HEK293 (cell line): ENCODE results near the gene DOK4.

Experiments
- CTCF ChIA-PET: fragments of 350-600 bp; formaldehyde crosslinking; extraction: SDS; loops from one replicate; lab custom pipeline; 2021; ENCODE audit warnings: antibody characterized with exemption; lab: Yijun Ruan, JAX
- POLR2A ChIA-PET: fragments of 300-600 bp; formaldehyde crosslinking; extraction: SDS; loops from one replicate; lab custom pipeline; 2020; ENCODE audit warnings: antibody characterized with exemption, inconsistent platforms; lab: Yijun Ruan, JAX
- H3K27ac ChIP-seq: fragments of 200-500 bp; sonication (Bioruptor generic); 2 replicates; pipeline ENCODE4 v1.5.1; 2014; ENCODE audit warnings: low read depth, low read length, control low read depth, inconsistent platforms; ENCODE audit errors: extremely low read depth
- H3K36me3 ChIP-seq, 2 experiments: fragments of 200-500 bp in 1 of 2; sonication (Bioruptor generic) in 1 of 2; 1 replicate in 1 of 2; 2 replicates in 1 of 2; pipeline ENCODE4 v1.5.1; 2014 to 2017; ENCODE audit warnings: inconsistent platforms in 2 of 2, low read length in 2 of 2; ENCODE audit not compliant: control insufficient read depth in 2 of 2, insufficient read depth in 1 of 2
- H3K4me1 ChIP-seq: fragments of 200-500 bp; sonication (Bioruptor generic); 2 replicates; pipeline ENCODE4 v1.5.1; 2014; ENCODE audit warnings: mild to moderate bottlenecking, low read length, inconsistent platforms; ENCODE audit not compliant: control insufficient read depth, insufficient read depth
- H3K4me3 ChIP-seq: 2 replicates; pipeline ENCODE4 v1.5.1; 2011; ENCODE audit warnings: low read depth, mild to moderate bottlenecking, control low read depth, low read length, moderate library complexity
- H3K9me3 ChIP-seq: fragments of 200-500 bp; sonication (Bioruptor generic); 2 replicates; pipeline ENCODE4 v1.5.1; 2014; ENCODE audit warnings: low read depth, low read length, inconsistent platforms; ENCODE audit not compliant: control insufficient read depth, insufficient read depth
- MZF1 ChIP-seq: fragments of 450-650 bp; formaldehyde crosslinking; IDR thresholded peaks from 2 replicates; pipeline ENCODE4 v1.5.1; 2017; ENCODE audit warnings: missing biosample characterization, missing genetic modification characterization, borderline replicate concordance
- SP3 ChIP-seq: fragments of 450-650 bp; formaldehyde crosslinking; IDR thresholded peaks from 2 replicates; pipeline ENCODE4 v1.5.1; 2016; ENCODE audit warnings: missing biosample characterization, missing genetic modification characterization
- TRIM28 ChIP-seq: IDR thresholded peaks from 2 replicates; pipeline ENCODE4 v1.6.1; 2011; ENCODE audit warnings: low read length, control low read depth, borderline replicate concordance
- YY1 ChIP-seq: fragments of 450-650 bp; formaldehyde crosslinking; IDR thresholded peaks from 2 replicates; pipeline ENCODE4 v1.5.1; 2018; ENCODE audit warnings: missing biosample characterization, missing genetic modification characterization
- ZBTB48 ChIP-seq: fragments of 450-650 bp; formaldehyde crosslinking; IDR thresholded peaks from 2 replicates; pipeline ENCODE4 v1.5.1; 2016; ENCODE audit warnings: missing biosample characterization, missing genetic modification characterization
- ZNF132 ChIP-seq: fragments of 450-650 bp; formaldehyde crosslinking; IDR thresholded peaks from 2 replicates; pipeline ENCODE4 v1.5.1; 2017; ENCODE audit warnings: missing biosample characterization, missing genetic modification characterization, borderline replicate concordance
- ZNF155 ChIP-seq: fragments of 450-650 bp; formaldehyde crosslinking; IDR thresholded peaks from 2 replicates; pipeline ENCODE4 v1.5.1; 2016; ENCODE audit warnings: missing biosample characterization, missing genetic modification characterization
- ZNF175 ChIP-seq: fragments of 450-650 bp; formaldehyde crosslinking; IDR thresholded peaks from 2 replicates; pipeline ENCODE4 v1.5.1; 2016; ENCODE audit warnings: missing biosample characterization, missing genetic modification characterization
- ZNF2 ChIP-seq: fragments of 450-650 bp; formaldehyde crosslinking; IDR thresholded peaks from 2 replicates; pipeline ENCODE4 v1.5.1; 2016; ENCODE audit warnings: missing biosample characterization, missing genetic modification characterization
- ZNF23 ChIP-seq: fragments of 450-650 bp; formaldehyde crosslinking; IDR thresholded peaks from 2 replicates; pipeline ENCODE4 v1.5.1; 2016; ENCODE audit warnings: missing biosample characterization, missing genetic modification characterization, borderline replicate concordance
- ZNF311 ChIP-seq: fragments of 450-650 bp; formaldehyde crosslinking; IDR thresholded peaks from 2 replicates; pipeline ENCODE4 v1.5.1; 2017; ENCODE audit warnings: missing biosample characterization, missing genetic modification characterization, borderline replicate concordance
- ZNF335 ChIP-seq: fragments of 450-650 bp; formaldehyde crosslinking; conservative IDR thresholded peaks from 2 replicates; pipeline ENCODE4 v1.5.1; 2016; ENCODE audit warnings: missing biosample characterization, missing genetic modification characterization
- ZNF354C ChIP-seq: fragments of 450-650 bp; formaldehyde crosslinking; IDR thresholded peaks from 2 replicates; pipeline ENCODE4 v1.5.1; 2016; ENCODE audit warnings: missing biosample characterization, missing genetic modification characterization, low read depth, borderline replicate concordance
- ZNF423 ChIP-seq: fragments of 450-650 bp; formaldehyde crosslinking; IDR thresholded peaks from 2 replicates; pipeline ENCODE4 v1.5.1; 2016; ENCODE audit warnings: missing biosample characterization, missing genetic modification characterization
- ZNF48 ChIP-seq: fragments of 450-650 bp; formaldehyde crosslinking; IDR thresholded peaks from 2 replicates; pipeline ENCODE4 v1.5.1; 2016; ENCODE audit warnings: missing biosample characterization, missing genetic modification characterization
- ZNF621 ChIP-seq: fragments of 450-650 bp; formaldehyde crosslinking; IDR thresholded peaks from 2 replicates; pipeline ENCODE4 v1.5.1; 2017; ENCODE audit warnings: missing biosample characterization, missing genetic modification characterization
- ZNF626 ChIP-seq: fragments of 450-650 bp; sonication (Bioruptor Pico); formaldehyde crosslinking; IDR thresholded peaks from 2 replicates; pipeline ENCODE4 v1.5.1; 2018; ENCODE audit warnings: missing biosample characterization, missing genetic modification characterization, inconsistent platforms
- ZNF629 ChIP-seq: fragments of 450-650 bp; formaldehyde crosslinking; IDR thresholded peaks from 2 replicates; pipeline ENCODE4 v1.5.1; 2017; ENCODE audit warnings: missing biosample characterization, missing genetic modification characterization
- ZNF768 ChIP-seq: fragments of 450-650 bp; formaldehyde crosslinking; IDR thresholded peaks from 2 replicates; pipeline ENCODE4 v1.5.1; 2018; ENCODE audit warnings: missing biosample characterization, mild to moderate bottlenecking, missing genetic modification characterization
- TF ChIP-seq, protein P1 (sequence below): fragments of 450-650 bp; formaldehyde crosslinking; IDR thresholded peaks from 2 replicates; pipeline ENCODE4 v1.5.1; 2016; ENCODE audit warnings: missing biosample characterization, missing genetic modification characterization
- TF ChIP-seq, protein P2 (sequence below): fragments of 450-650 bp; formaldehyde crosslinking; IDR thresholded peaks from 2 replicates; pipeline ENCODE4 v1.5.1; 2016; ENCODE audit warnings: missing biosample characterization, missing genetic modification characterization
- TF ChIP-seq, protein P3 (sequence below): fragments of 450-650 bp; formaldehyde crosslinking; IDR thresholded peaks from 2 replicates; pipeline ENCODE4; 2016; ENCODE audit warnings: missing biosample characterization, missing genetic modification characterization
- TF ChIP-seq, protein P4 (sequence below): fragments of 450-650 bp; formaldehyde crosslinking; IDR thresholded peaks from 2 replicates; pipeline ENCODE4 v1.5.1; 2016; ENCODE audit warnings: missing biosample characterization, missing genetic modification characterization
- TF ChIP-seq, protein P5 (sequence below): IDR thresholded peaks from 2 replicates; pipeline ENCODE4 v1.6.1; 2011; ENCODE audit warnings: mild to moderate bottlenecking, low read depth, low read length, borderline replicate concordance

Gene DOK4

DNA sequence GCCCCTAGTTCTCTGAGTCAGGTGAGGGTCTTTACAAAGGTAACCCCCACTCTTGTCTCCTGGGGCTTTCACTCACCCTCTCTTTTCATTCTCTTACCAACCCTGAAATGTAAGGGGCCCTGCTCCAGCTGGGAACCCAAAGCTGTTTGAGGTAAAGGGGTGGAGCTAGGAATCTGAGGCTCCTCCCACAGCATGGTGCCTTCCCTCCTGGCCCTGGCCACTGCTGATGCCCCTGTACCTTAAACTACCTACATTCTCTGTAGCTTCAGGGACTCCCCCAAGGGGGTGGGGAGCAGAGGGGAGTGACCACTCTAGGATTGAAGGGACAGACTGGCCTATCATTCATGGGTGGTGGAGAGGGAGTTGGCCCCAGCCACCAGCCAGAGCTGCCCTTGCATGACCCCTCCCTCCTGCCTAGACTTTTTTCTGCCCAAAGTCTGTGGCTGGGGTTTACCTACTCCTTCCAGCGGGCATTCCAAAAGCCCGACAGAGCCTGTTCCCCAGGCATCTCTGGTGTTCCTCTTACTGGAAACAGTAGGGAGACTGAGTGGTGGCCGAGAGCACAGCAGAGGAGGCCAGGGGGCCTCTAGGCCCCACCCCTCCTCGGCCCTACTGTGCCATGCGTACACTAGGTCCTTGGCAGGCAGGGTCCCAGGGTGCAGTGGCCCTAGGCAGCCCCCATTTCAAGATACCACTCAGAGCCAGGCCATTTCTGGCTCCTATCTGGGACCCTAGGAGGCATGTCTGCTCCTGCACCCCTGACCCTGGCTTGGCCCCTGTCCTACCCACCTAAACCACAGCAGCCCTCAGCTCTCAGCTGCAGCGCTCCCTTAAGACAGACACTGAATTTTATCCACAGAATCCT is 9.5 kb downstream of the DOK4 start:
- CTCF ChIA-PET: interaction anchor here (0.7 to 1.1 kb wide), 3 partner anchors 21 to 43 kb away, joined by 3 to 4 read pairs (median 3); no protein-coding TSS in a partner anchor
- POLR2A ChIA-PET: interaction anchor here (1.8 kb wide), 1 partner anchor 14 kb away, joined by 6 read pairs; the partner anchor contains the start of gene POLR2C
- H3K4me1 ChIP-seq: no peaks in the 10 kb centered on the region

DNA sequence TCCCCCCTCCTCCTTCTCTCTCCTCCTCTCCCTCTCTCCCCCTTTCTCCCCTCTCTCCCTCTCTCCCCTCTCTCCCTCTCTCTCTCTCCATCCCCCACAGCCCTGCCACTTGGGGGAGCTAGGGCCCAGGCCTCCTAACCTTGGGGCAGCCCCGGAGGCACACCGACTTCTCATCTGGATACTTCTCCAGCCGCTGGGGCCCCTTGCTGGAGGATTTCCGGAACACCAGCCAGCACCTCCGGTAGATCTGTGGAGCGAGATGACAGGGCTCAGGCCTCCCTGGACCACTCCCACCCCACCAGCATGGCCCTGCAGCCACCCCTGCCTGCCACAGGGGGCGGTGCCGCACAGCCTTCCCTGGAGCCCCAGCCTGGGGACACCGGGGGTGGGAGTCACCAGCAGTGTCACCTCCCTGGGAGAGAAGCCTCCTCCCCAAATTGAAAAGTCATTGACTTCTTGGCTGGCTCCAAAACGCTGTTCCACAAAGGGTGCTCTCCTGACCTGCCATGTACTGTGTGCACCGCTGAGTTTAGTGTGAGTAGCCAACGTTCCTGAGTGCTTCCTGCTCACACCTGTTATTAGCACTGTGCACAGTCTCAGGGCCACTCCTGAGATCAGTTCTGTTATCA is 10.5 kb downstream of the DOK4 start:
- peaks cover 0 to 43% of the 10 kb centered on the region in 2 experiments; a peak in 1 of 3 replicates for H3K36me3 ChIP-seq
- H3K27ac ChIP-seq: no peak overlapping the region
- no peaks in the 10 kb centered on the region for H3K4me1 ChIP-seq
- CTCF ChIA-PET: interaction anchor here (0.6 to 4.2 kb wide), 5 partner anchors 14 to 738 kb away, joined by 3 to 24 read pairs (median 6); partner anchors contain the start of gene POLR2C
- H3K4me3 ChIP-seq: no peak overlapping the region
- POLR2A ChIA-PET: interaction anchor here (1.8 kb wide), 1 partner anchor 13 kb away, joined by 6 read pairs; the partner anchor contains the start of gene POLR2C
- H3K9me3 ChIP-seq: no peaks in the 10 kb centered on the region
- TF ChIP-seq, protein P1, sequence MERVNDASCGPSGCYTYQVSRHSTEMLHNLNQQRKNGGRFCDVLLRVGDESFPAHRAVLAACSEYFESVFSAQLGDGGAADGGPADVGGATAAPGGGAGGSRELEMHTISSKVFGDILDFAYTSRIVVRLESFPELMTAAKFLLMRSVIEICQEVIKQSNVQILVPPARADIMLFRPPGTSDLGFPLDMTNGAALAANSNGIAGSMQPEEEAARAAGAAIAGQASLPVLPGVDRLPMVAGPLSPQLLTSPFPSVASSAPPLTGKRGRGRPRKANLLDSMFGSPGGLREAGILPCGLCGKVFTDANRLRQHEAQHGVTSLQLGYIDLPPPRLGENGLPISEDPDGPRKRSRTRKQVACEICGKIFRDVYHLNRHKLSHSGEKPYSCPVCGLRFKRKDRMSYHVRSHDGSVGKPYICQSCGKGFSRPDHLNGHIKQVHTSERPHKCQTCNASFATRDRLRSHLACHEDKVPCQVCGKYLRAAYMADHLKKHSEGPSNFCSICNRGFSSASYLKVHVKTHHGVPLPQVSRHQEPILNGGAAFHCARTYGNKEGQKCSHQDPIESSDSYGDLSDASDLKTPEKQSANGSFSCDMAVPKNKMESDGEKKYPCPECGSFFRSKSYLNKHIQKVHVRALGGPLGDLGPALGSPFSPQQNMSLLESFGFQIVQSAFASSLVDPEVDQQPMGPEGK (tag by site-specific recombination): peak; percentile 56
- TF ChIP-seq ZNF626 (tag by site-specific recombination) (no peak), ZNF354C (tag by site-specific recombination) (no peak), ZNF621 (tag by site-specific recombination) (no peak), ZNF175 (tag by site-specific recombination) (no peak), ZNF2 (tag by site-specific recombination) (no peak), ZNF23 (tag by site-specific recombination) (no peak), ZNF335 (tag by site-specific recombination) (no peak), ZNF311 (tag by site-specific recombination) (no peak), ZNF768 (tag by site-specific recombination) (0 out of 2 replicates have a peak, but pooled peaks have one; percentile 23), ZNF48 (tag by site-specific recombination) (no peak), TRIM28 (no peak), ZNF423 (no peak), ZNF629 (tag by site-specific recombination) (no peak), ZNF155 (tag by site-specific recombination) (no peak), MZF1 (tag by site-specific recombination) (no peak), ZBTB48 (tag by site-specific recombination) (no peak), YY1 (tag by site-specific recombination) (no peak)
- TF ChIP-seq, protein P2, sequence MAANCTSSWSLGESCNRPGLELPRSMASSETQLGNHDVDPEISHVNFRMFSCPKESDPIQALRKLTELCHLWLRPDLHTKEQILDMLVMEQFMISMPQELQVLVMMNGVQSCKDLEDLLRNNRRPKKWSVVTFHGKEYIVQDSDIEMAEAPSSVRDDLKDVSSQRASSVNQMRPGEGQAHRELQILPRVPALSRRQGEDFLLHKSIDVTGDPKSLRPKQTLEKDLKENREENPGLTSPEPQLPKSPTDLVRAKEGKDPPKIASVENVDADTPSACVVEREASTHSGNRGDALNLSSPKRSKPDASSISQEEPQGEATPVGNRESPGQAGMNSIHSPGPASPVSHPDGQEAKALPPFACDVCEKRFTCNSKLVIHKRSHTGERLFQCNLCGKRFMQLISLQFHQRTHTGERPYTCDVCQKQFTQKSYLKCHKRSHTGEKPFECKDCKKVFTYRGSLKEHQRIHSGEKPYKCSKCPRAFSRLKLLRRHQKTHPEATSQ: no peak
- TF ChIP-seq, protein P3, sequence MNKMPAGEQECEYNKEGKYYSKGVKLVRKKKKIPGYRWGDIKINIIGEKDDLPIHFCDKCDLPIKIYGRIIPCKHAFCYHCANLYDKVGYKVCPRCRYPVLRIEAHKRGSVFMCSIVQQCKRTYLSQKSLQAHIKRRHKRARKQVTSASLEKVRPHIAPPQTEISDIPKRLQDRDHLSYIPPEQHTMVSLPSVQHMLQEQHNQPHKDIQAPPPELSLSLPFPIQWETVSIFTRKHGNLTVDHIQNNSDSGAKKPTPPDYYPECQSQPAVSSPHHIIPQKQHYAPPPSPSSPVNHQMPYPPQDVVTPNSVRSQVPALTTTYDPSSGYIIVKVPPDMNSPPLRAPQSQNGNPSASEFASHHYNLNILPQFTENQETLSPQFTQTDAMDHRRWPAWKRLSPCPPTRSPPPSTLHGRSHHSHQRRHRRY (tag by site-specific recombination): no peak
- TF ChIP-seq, protein P4, sequence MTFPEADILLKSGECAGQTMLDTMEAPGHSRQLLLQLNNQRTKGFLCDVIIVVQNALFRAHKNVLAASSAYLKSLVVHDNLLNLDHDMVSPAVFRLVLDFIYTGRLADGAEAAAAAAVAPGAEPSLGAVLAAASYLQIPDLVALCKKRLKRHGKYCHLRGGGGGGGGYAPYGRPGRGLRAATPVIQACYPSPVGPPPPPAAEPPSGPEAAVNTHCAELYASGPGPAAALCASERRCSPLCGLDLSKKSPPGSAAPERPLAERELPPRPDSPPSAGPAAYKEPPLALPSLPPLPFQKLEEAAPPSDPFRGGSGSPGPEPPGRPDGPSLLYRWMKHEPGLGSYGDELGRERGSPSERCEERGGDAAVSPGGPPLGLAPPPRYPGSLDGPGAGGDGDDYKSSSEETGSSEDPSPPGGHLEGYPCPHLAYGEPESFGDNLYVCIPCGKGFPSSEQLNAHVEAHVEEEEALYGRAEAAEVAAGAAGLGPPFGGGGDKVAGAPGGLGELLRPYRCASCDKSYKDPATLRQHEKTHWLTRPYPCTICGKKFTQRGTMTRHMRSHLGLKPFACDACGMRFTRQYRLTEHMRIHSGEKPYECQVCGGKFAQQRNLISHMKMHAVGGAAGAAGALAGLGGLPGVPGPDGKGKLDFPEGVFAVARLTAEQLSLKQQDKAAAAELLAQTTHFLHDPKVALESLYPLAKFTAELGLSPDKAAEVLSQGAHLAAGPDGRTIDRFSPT (tag by site-specific recombination): no peak
- TF ChIP-seq, protein P5, sequence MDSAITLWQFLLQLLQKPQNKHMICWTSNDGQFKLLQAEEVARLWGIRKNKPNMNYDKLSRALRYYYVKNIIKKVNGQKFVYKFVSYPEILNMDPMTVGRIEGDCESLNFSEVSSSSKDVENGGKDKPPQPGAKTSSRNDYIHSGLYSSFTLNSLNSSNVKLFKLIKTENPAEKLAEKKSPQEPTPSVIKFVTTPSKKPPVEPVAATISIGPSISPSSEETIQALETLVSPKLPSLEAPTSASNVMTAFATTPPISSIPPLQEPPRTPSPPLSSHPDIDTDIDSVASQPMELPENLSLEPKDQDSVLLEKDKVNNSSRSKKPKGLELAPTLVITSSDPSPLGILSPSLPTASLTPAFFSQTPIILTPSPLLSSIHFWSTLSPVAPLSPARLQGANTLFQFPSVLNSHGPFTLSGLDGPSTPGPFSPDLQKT: no peak

More for the DNA sequence above, 9.5 kb downstream of the DOK4 start:
- Histone ChIP-seq H3K27ac (no peak overlapping the region), H3K9me3 (no peaks in the 10 kb centered on the region), H3K36me3 (peaks cover 0 to 34% of the 10 kb centered on the region in 2 experiments; a peak in 1 of 3 replicates), H3K4me3 (no peak overlapping the region)
- TF ChIP-seq ZNF132 (tag by site-specific recombination) (no peak), SP3 (tag by site-specific recombination) (peak; percentile 11; the same call in 1 of the 2 replicates)
